Spleen (tissue), 11 donors: ENCODE results near the gene PCP2. TPM values are rescaled to one million over a fixed set of nuclear protein-coding genes. Genes with fewer than 3 reads are reported as not detected.
A peak's percentile ranks its signal among the peaks of the same experiment; 100 is the strongest.

Experiments
- DNase-seq: peaks from one replicate; pipeline ENCODE4 v3.0.0-alpha.2; 2020
- H3K27ac ChIP-seq, 8 donors: fragments of 200-600 bp; sonication (generic) in 7 of 8; 1 replicate in 4 of 8; 2 replicates in 4 of 8; pipeline versions ENCODE4 v1.5.0 to v1.8.0; 2016 to 2021; ENCODE audit warnings: inconsistent platforms in 4 of 8, mild to moderate bottlenecking in 4 of 8, moderate library complexity in 1 of 8
- H3K27me3 ChIP-seq, 7 donors: fragments of 200-600 bp; sonication (generic) in 6 of 7; replicated peaks in 1 of 7; 1 replicate in 4 of 7; 2 replicates in 3 of 7; pipeline versions ENCODE4 v1.5.0 to v1.8.0; 2016 to 2021; ENCODE audit warnings: inconsistent platforms in 3 of 7, mild to moderate bottlenecking in 1 of 7
- H3K36me3 ChIP-seq, 6 donors: fragments of 200-600 bp; sonication (generic) in 5 of 6; 1 replicate in 4 of 6; 2 replicates in 2 of 6; pipeline versions ENCODE4 v1.5.0 to v1.8.0; 2016 to 2021; ENCODE audit warnings: inconsistent platforms in 2 of 6
- H3K4me1 ChIP-seq, 6 donors: fragments of 200-600 bp; sonication (generic) in 5 of 6; 1 replicate in 3 of 6; 2 replicates in 3 of 6; pipeline versions ENCODE4 v1.5.0 to v1.8.0; 2016 to 2021; ENCODE audit warnings: inconsistent platforms in 3 of 6
- H3K4me3 ChIP-seq, 8 donors: fragments of 200-600 bp; sonication (generic) in 7 of 8; 1 replicate in 4 of 8; 2 replicates in 4 of 8; pipeline versions ENCODE4 v1.5.0 to v1.8.0; 2016 to 2021; ENCODE audit warnings: inconsistent platforms in 4 of 8, mild to moderate bottlenecking in 4 of 8, moderate library complexity in 2 of 8
- H3K9me3 ChIP-seq, 8 donors: fragments of 200-600 bp; sonication (generic) in 7 of 8; 1 replicate in 4 of 8; 2 replicates in 4 of 8; pipeline versions ENCODE4 v1.5.0 to v1.8.0; 2016 to 2021; ENCODE audit warnings: inconsistent platforms in 4 of 8
- CTCF ChIP-seq, 11 experiments: fragments of 200-600 bp in 7 of 11; fragments of 450-650 bp in 4 of 11; sonication (generic) in 4 of 11; IDR thresholded peaks in 8 of 11; conservative IDR thresholded peaks in 3 of 11; 1 replicate in 7 of 11; 2 replicates in 4 of 11; pipeline versions ENCODE4 v1.4.0 to v1.8.0; 2016 to 2021; ENCODE audit warnings: antibody characterized with exemption in 11 of 11, inconsistent platforms in 4 of 11, mild to moderate bottlenecking in 1 of 11
- POLR2A ChIP-seq, 3 donors: fragments of 450-650 bp; IDR thresholded peaks; one replicate each; pipeline ENCODE4 v1.5.1; 2017; ENCODE audit warnings: antibody characterized with exemption in 3 of 3, mild to moderate bottlenecking in 1 of 3
- POLR2AphosphoS5 ChIP-seq, 3 donors: sonication (generic); formaldehyde crosslinking; IDR thresholded peaks; one replicate each; pipeline ENCODE4 v1.5.1; 2017; ENCODE audit warnings: antibody characterized with exemption in 3 of 3
- WGBS, 5 donors: extraction: QIAGEN DNeasy Blood & Tissue Kit in 3 of 5; methylation state at CpG; one replicate each; pipeline versions ENCODE4 v1.1.5 to v1.1.7; 2013 to 2018; 5-methylcytosine and 5-hydroxymethylcytosine counted together
- intact Hi-C: fragments of 100-400 bp; cut with DNase I; formaldehyde crosslinking; loops from one replicate; pipeline ENCODE4 v1.15.0; 2023; ENCODE audit warnings: low total_unique reads
- polyA plus RNA-seq, 3 donors: library from polyadenylated mRNA; stranded (reverse); fragments of 200-250 nt; gene quantifications; one replicate each; pipeline ENCODE4 v1.2.1, GENCODE V29; 2013
- total RNA-seq, 7 donors: library from RNA; depleted of rRNA in 3 of 7; stranded (reverse); fragments of >200 nt in 3 of 7; fragmentation: NEBNext Ultra II Directional in 4 of 7; extraction: Animal tissue kit (Norgen Biotek cat#: 25700) in 4 of 7; gene quantifications; one replicate each; pipeline versions ENCODE4 v1.1.0 to v1.2.1, GENCODE V29; 2016 to 2021
- donor health status: healthy with polysubstance abuse.
- donor health status: DM: no; HTN: no; CAD: no; lungs with moderate emphysema.
- donor health status: DM: no; HTN: no; CAD: no.
- donor health status: Bipolar disorder and iron deficiency.
- donor health status: healthy.
- donor health status: DM: no; HTN: no; CAD: no.
- donor health status: DM: yes; HTN: yes; CAD: no.

The PCP2 gene
- total and polyA plus RNA-seq, 10 donors, result 1.5 to 5.9 (median 2.5) TPM; not detected in 1

- Histone ChIP-seq H3K36me3 (peaks cover 5 to 52% (median 36%) of the 10 kb centered on the region in 6 donors), H3K4me1 (peaks cover 0 to 30% (median 14%) of the 10 kb centered on the region in 6 donors), H3K27me3 (no peaks in the 10 kb centered on the region), H3K9me3 (no peaks in the 10 kb centered on the region), H3K27ac (peak overlapping the region in 3 of 8 donors; percentile 63 to 74 (median 67)), H3K4me3 (no peak overlapping the region)
- no peak for DNase-seq
- TF ChIP-seq CTCF (IDR thresholded peaks at IDR 0.05 in 8 of 11, conservative IDR thresholded peaks at IDR 0.05 in 3 of 11) (no peak), POLR2AphosphoS5 (IDR thresholded peaks at IDR 0.05) (no peak), POLR2A (IDR thresholded peaks at IDR 0.05) (no peak)
- intact Hi-C loops, result no loop called here
- WGBS, 5 donors, result 91 to 97% (median 94%) methylated on average over 11 to 12 of the region's 12 CpGs
Observed at GRCh38 chr19:7617172-7617571, 16.3 kb downstream of the PCP2 start.

- intact Hi-C loops, result no loop called here
Observed at GRCh38 chr19:7614859-7615741, 18.4 kb downstream of the PCP2 start.

GRCh38 chr19:7612282-7613274 lies 20.9 kb downstream of the PCP2 start:
- H3K4me1 ChIP-seq, result peaks cover 0 to 4% (median under 1%) of the 10 kb centered on the region in 6 donors
- DNase-seq, result no peak
- WGBS, 5 donors, result 92 to 94% (median 92%) methylated on average over 45 to 81 of the region's 81 CpGs
- H3K4me3 ChIP-seq, result no peak overlapping the region
- TF ChIP-seq POLR2A (IDR thresholded peaks at IDR 0.05) (no peak), POLR2AphosphoS5 (IDR thresholded peaks at IDR 0.05) (no peak), CTCF (IDR thresholded peaks at IDR 0.05 in 8 of 11, conservative IDR thresholded peaks at IDR 0.05 in 3 of 11) (no peak)
- H3K27me3 ChIP-seq, result no peaks in the 10 kb centered on the region
- intact Hi-C loops, result no loop called here
- no peaks in the 10 kb centered on the region for H3K9me3 ChIP-seq
- H3K27ac ChIP-seq, result no peak overlapping the region
- peaks cover 0 to 6% (median 0%) of the 10 kb centered on the region in 6 donors for H3K36me3 ChIP-seq

More at GRCh38 chr19:7614859-7615741, 18.4 kb downstream of the PCP2 start:
- no peak overlapping the region for H3K27ac ChIP-seq
- no peak for DNase-seq
- TF ChIP-seq POLR2AphosphoS5 (IDR thresholded peaks at IDR 0.05) (peak in 1 of 3 donors; percentile 13), CTCF (IDR thresholded peaks at IDR 0.05 in 8 of 11, conservative IDR thresholded peaks at IDR 0.05 in 3 of 11) (no peak)
- no peaks in the 10 kb centered on the region for H3K9me3 ChIP-seq
- H3K4me3 ChIP-seq, result no peak overlapping the region
- peaks cover 0 to 29% (median 13%) of the 10 kb centered on the region in 6 donors for H3K4me1 ChIP-seq
- H3K36me3 ChIP-seq, result peaks cover 1 to 31% (median 15%) of the 10 kb centered on the region in 6 donors
- H3K27me3 ChIP-seq, result no peaks in the 10 kb centered on the region
- WGBS, 5 donors, result 87 to 93% (median 88%) methylated on average over 47 to 59 of the region's 59 CpGs
